Gastroesophageal sphincter (tissue), 3 donors: ENCODE data around the gene FAHD2A.

ENCODE experiments used
- CTCF ChIP-seq, 4 experiments: fragments of 200-600 bp in 2 of 4; fragments of 450-650 bp in 2 of 4; sonication (generic) in 1 of 4; IDR thresholded peaks; one replicate each; pipeline ENCODE4 v1.5.1; 2017 to 2019; ENCODE audit warnings: antibody characterized with exemption in 4 of 4, mild to moderate bottlenecking in 2 of 4, moderate library complexity in 2 of 4
- POLR2AphosphoS5 ChIP-seq: sonication (generic); formaldehyde crosslinking; IDR thresholded peaks from one replicate; pipeline ENCODE4 v1.6.1; 2017; ENCODE audit warnings: antibody characterized with exemption

GRCh38 chr2:95402370-95403203 is at the start of gene FAHD2A:
- peak in 2 of 4 experiments; percentile 11 to 12 for TF ChIP-seq CTCF (IDR thresholded peaks at IDR 0.05)
- peak; percentile 89 for TF ChIP-seq POLR2AphosphoS5
